Vagina (tissue), 2 donors: ENCODE data around the gene UBA6. TPM values are rescaled to one million over a fixed set of nuclear protein-coding genes. Genes with fewer than 3 reads are reported as not detected.
"Not testable (repeated sequence)": the region's sequence is repeated elsewhere in the genome, so short reads cannot be mapped to it uniquely, and the experiment has no call there.

Experiments used
- DNase-seq, 2 donors: peaks; one replicate each; pipeline ENCODE4 v3.0.0-alpha.2; 2017; ENCODE audit errors: extremely low spot score in 2 of 2
- H3K27ac ChIP-seq: fragments of 200-600 bp; sonication (generic); one replicate; pipeline ENCODE4 v1.5.1; 2019
- H3K27me3 ChIP-seq: fragments of 200-600 bp; sonication (generic); one replicate; pipeline ENCODE4 v1.5.1; 2019
- H3K36me3 ChIP-seq, 2 donors: fragments of 200-600 bp; sonication (generic); one replicate each; pipeline ENCODE4 v1.5.1; 2017 to 2019
- H3K4me1 ChIP-seq: fragments of 200-600 bp; sonication (generic); one replicate; pipeline ENCODE4 v1.5.1; 2019
- H3K4me3 ChIP-seq, 2 donors: fragments of 200-600 bp; sonication (generic); 1 replicate in 1 of 2; 2 replicates in 1 of 2; pipeline ENCODE4 v1.5.1; 2016 to 2019
- H3K9me3 ChIP-seq: fragments of 200-600 bp; sonication (generic); one replicate; pipeline ENCODE4 v1.5.1; 2019
- CTCF ChIP-seq, 3 experiments: fragments of 450-650 bp in 2 of 3; fragments of 200-600 bp in 1 of 3; sonication (generic) in 1 of 3; IDR thresholded peaks; one replicate each; pipeline ENCODE4 v1.5.1; 2017 to 2019; ENCODE audit warnings: antibody characterized with exemption in 3 of 3, mild to moderate bottlenecking in 2 of 3, moderate library complexity in 2 of 3
- POLR2A ChIP-seq, 2 donors: fragments of 450-650 bp; IDR thresholded peaks; one replicate each; pipeline ENCODE4 v1.6.1; 2017; ENCODE audit warnings: antibody characterized with exemption in 2 of 2, mild to moderate bottlenecking in 2 of 2, moderate library complexity in 2 of 2
- POLR2AphosphoS5 ChIP-seq, 2 donors: sonication (generic); formaldehyde crosslinking; IDR thresholded peaks; one replicate each; pipeline ENCODE4 v1.9.0; 2017; ENCODE audit warnings: antibody characterized with exemption in 2 of 2, mild to moderate bottlenecking in 2 of 2, low read depth in 1 of 2; ENCODE audit not compliant: insufficient read depth in 1 of 2
- intact Hi-C: fragments of 100-400 bp; cut with DNase I; formaldehyde crosslinking; loops from one replicate; pipeline ENCODE4 v1.15.1; 2023
- total RNA-seq: library from RNA; depleted of rRNA; stranded (reverse); fragments of >200 nt; gene quantifications from one replicate; pipeline ENCODE4 v1.2.3, GENCODE V29; 2016

UBA6 gene
- total RNA-seq, 1 donor from 2014 or later: 36.3 TPM

GRCh38 chr4:67714248-67714583 lies 13.3 kb upstream of the UBA6 start:
- no peak overlapping the region for H3K27ac ChIP-seq
- peaks cover 15% of the 10 kb centered on the region for H3K4me1 ChIP-seq
- H3K4me3 ChIP-seq: no peak overlapping the region
- no peaks in the 10 kb centered on the region for H3K27me3 ChIP-seq
- H3K36me3 ChIP-seq: no peaks in the 10 kb centered on the region
- H3K9me3 ChIP-seq: no peaks in the 10 kb centered on the region
- no peak for DNase-seq
- intact Hi-C loops: no loop called here
- no peak for TF ChIP-seq CTCF (IDR thresholded peaks at IDR 0.05)
- TF ChIP-seq POLR2AphosphoS5 (IDR thresholded peaks at IDR 0.05; ENCODE audit: insufficient read depth in 1 of 2, low read depth in 1 of 2): no peak
- TF ChIP-seq POLR2A (IDR thresholded peaks at IDR 0.05): no peak

- no peak for DNase-seq
- peaks cover 15% of the 10 kb centered on the region for H3K4me1 ChIP-seq
- no peak overlapping the region for H3K4me3 ChIP-seq
- no peaks in the 10 kb centered on the region for H3K9me3 ChIP-seq
- intact Hi-C loops: no loop called here
- TF ChIP-seq POLR2AphosphoS5 (IDR thresholded peaks at IDR 0.05; ENCODE audit: insufficient read depth in 1 of 2, low read depth in 1 of 2): no peak
- TF ChIP-seq POLR2A (IDR thresholded peaks at IDR 0.05): no peak
- no peak for TF ChIP-seq CTCF (IDR thresholded peaks at IDR 0.05)
- no peak overlapping the region for H3K27ac ChIP-seq
- no peaks in the 10 kb centered on the region for H3K36me3 ChIP-seq
- H3K27me3 ChIP-seq: no peaks in the 10 kb centered on the region
Observed at GRCh38 chr4:67713529-67714247, 12.7 kb upstream of the UBA6 start.

- Histone ChIP-seq H3K27me3 (no peaks in the 10 kb centered on the region), H3K36me3 (no peaks in the 10 kb centered on the region), H3K4me3 (no peak overlapping the region), H3K27ac (no peak overlapping the region), H3K9me3 (no peaks in the 10 kb centered on the region), H3K4me1 (peaks cover 15% of the 10 kb centered on the region)
- TF ChIP-seq POLR2AphosphoS5 (IDR thresholded peaks at IDR 0.05; ENCODE audit: insufficient read depth in 1 of 2, low read depth in 1 of 2): no peak
- TF ChIP-seq POLR2A (IDR thresholded peaks at IDR 0.05): no peak
- TF ChIP-seq CTCF (IDR thresholded peaks at IDR 0.05): no peak
- DNase-seq: no peak
- intact Hi-C loops: no loop called here
Observed at GRCh38 chr4:67712650-67713528, 11.9 kb upstream of the UBA6 start.

- no peak for DNase-seq
- TF ChIP-seq CTCF (IDR thresholded peaks at IDR 0.05): no peak
- TF ChIP-seq POLR2AphosphoS5 (IDR thresholded peaks at IDR 0.05; ENCODE audit: insufficient read depth in 1 of 2, low read depth in 1 of 2): no peak
- TF ChIP-seq POLR2A (IDR thresholded peaks at IDR 0.05): no peak
- H3K36me3 ChIP-seq: no peaks in the 10 kb centered on the region
- H3K9me3 ChIP-seq: no peaks in the 10 kb centered on the region
- no peak overlapping the region for H3K4me3 ChIP-seq
- peaks cover 15% of the 10 kb centered on the region for H3K4me1 ChIP-seq
- intact Hi-C loops: no loop called here
- H3K27ac ChIP-seq: no peak overlapping the region
- no peaks in the 10 kb centered on the region for H3K27me3 ChIP-seq
Observed at GRCh38 chr4:67712000-67712625, 11.2 kb upstream of the UBA6 start.

GRCh38 chr4:67706682-67707081 lies 5.7 kb upstream of the UBA6 start:
- H3K27me3 ChIP-seq, H3K27ac ChIP-seq, H3K9me3 ChIP-seq, H3K4me1 ChIP-seq, DNase-seq, H3K36me3 ChIP-seq, H3K4me3 ChIP-seq, intact Hi-C loops: not testable (repeated sequence)
